HepG2 (cell line): ENCODE results near the gene CYRIA. TPM values are rescaled to one million over a fixed set of nuclear protein-coding genes. Genes with fewer than 3 reads are reported as not detected.

Source experiments
- ATAC-seq: fragments of 200-7000 bp; cut with Tn5 transposase; 3 replicates; pipeline ENCODE4 v1.9.1; 2020; ENCODE audit warnings: mild to moderate bottlenecking, moderate library complexity
- BruUV-seq: library from RNA; stranded (reverse); fragments of 400-500 nt; replicated peaks from 2 replicates; lab custom pipeline; 2021; lab: Mats Ljungman, UMichigan
- CTCF ChIA-PET: fragments of 300-600 bp; formaldehyde crosslinking; extraction: SDS; loops from one replicate; lab custom pipeline; 2021; ENCODE audit warnings: low total read pairs, inconsistent platforms, low intra/inter-chr PET ratio; lab: Yijun Ruan, JAX
- POLR2A ChIA-PET: fragments of 350-600 bp; sonication (Branson Sonifier 250); formaldehyde crosslinking; loops from one replicate; lab custom pipeline; 2020; ENCODE audit warnings: antibody characterized with exemption, inconsistent platforms; lab: Yijun Ruan, JAX
- DNase-seq: peaks from one replicate; pipeline ENCODE4 v3.0.0-alpha.2; 2015; ENCODE audit warnings: low spot score
- FAIRE-seq: peaks from 3 replicates; lab custom pipeline; 2011; peaks lifted over from hg19 to GRCh38; lab: Jason Lieb, UNC
- H2AFZ ChIP-seq: one replicate; pipeline ENCODE4 v1.6.1; 2011; ENCODE audit warnings: low read length, inconsistent platforms
- H3K27ac ChIP-seq: fragments of 300-600 bp; 3 replicates; pipeline ENCODE4 v1.8.0; 2011; ENCODE audit warnings: mixed run types, mild to moderate bottlenecking, mixed read lengths, low read length, inconsistent platforms; ENCODE audit not compliant: insufficient read depth; ENCODE audit errors: extremely low read length
- H3K27me3 ChIP-seq, 2 experiments: fragments of 200-600 bp in 1 of 2; 2 replicates in 1 of 2; 3 replicates in 1 of 2; pipeline versions ENCODE4 v1.6.0 to v1.8.0; 2011; ENCODE audit warnings: low read length in 2 of 2, mild to moderate bottlenecking in 2 of 2, moderate library complexity in 2 of 2, inconsistent platforms in 1 of 2; ENCODE audit not compliant: insufficient read depth in 2 of 2, control insufficient read depth in 1 of 2
- H3K36me3 ChIP-seq, 2 experiments: fragments of 200-600 bp in 1 of 2; replicated peaks in 1 of 2; 2 replicates in 1 of 2; 3 replicates in 1 of 2; pipeline versions ENCODE4 v1.5.1 to v1.8.0; 2011; ENCODE audit warnings: low read length in 2 of 2, inconsistent platforms in 1 of 2; ENCODE audit not compliant: insufficient read depth in 2 of 2, control insufficient read depth in 1 of 2
- H3K4me1 ChIP-seq: 2 replicates; pipeline ENCODE4 v1.5.1; 2012; ENCODE audit warnings: low read length, inconsistent platforms; ENCODE audit not compliant: insufficient read depth
- H3K4me2 ChIP-seq: 2 replicates; pipeline ENCODE4 v1.6.0; 2011; ENCODE audit warnings: low read depth, low read length, inconsistent platforms
- H3K4me3 ChIP-seq, 3 experiments: fragments of 200-600 bp in 1 of 3; sonication (generic), shearing (Covaris generic) in 1 of 3; replicated peaks in 1 of 3; 2 replicates each; pipeline ENCODE4 v1.5.1; 2011 to 2016; ENCODE audit warnings: low read length in 3 of 3, inconsistent platforms in 2 of 3, low read depth in 2 of 3, mild to moderate bottlenecking in 2 of 3, control low read depth in 1 of 3, mixed read lengths in 1 of 3; ENCODE audit not compliant: insufficient read depth in 1 of 3
- H3K79me2 ChIP-seq: one replicate; pipeline ENCODE4 v1.6.1; 2011; ENCODE audit warnings: low read length, inconsistent platforms; ENCODE audit not compliant: insufficient read depth
- H3K9ac ChIP-seq: 2 replicates; pipeline ENCODE4 v1.6.0; 2011; ENCODE audit warnings: mild to moderate bottlenecking, low read depth, low read length, inconsistent platforms; ENCODE audit not compliant: insufficient read depth
- H3K9me3 ChIP-seq: 2 replicates; pipeline ENCODE4 v1.5.1; 2012; ENCODE audit warnings: mild to moderate bottlenecking, low read length
- H4K20me1 ChIP-seq: 2 replicates; pipeline ENCODE4 v1.6.0; 2011; ENCODE audit warnings: inconsistent platforms, mild to moderate bottlenecking, low read length, moderate library complexity; ENCODE audit not compliant: insufficient read depth
- CEBPB ChIP-seq: IDR thresholded peaks from 2 replicates; pipeline ENCODE4 v1.6.1; 2011; ENCODE audit warnings: low read depth, low read length, improper control_type of control experiment, borderline replicate concordance
- CTCF ChIP-seq: sonication (generic); formaldehyde crosslinking; IDR thresholded peaks from 2 replicates; pipeline ENCODE4 v1.5.0; 2020; ENCODE audit warnings: mild to moderate bottlenecking, missing genetic modification reagents, moderate library complexity
- HNF4A ChIP-seq: sonication (generic); formaldehyde crosslinking; IDR thresholded peaks from 2 replicates; pipeline ENCODE4 v1.4.0; 2020; ENCODE audit warnings: missing genetic modification reagents
- MZF1 ChIP-seq: sonication (generic); formaldehyde crosslinking; IDR thresholded peaks from 2 replicates; pipeline ENCODE4 v1.8.1; 2023; ENCODE audit warnings: mild to moderate bottlenecking, missing genetic modification reagents, borderline replicate concordance
- ZHX1 ChIP-seq: sonication (generic); formaldehyde crosslinking; IDR thresholded peaks from 2 replicates; pipeline ENCODE4 v1.8.1; 2022; ENCODE audit warnings: low read depth, mild to moderate bottlenecking, missing genetic modification reagents
- ZNF253 ChIP-seq: sonication (generic); formaldehyde crosslinking; IDR thresholded peaks from 2 replicates; pipeline ENCODE4 v1.8.0; 2022; ENCODE audit warnings: mild to moderate bottlenecking, missing genetic modification reagents, borderline replicate concordance
- ZNF350 ChIP-seq: sonication (generic); formaldehyde crosslinking; IDR thresholded peaks from 2 replicates; pipeline ENCODE4 v1.4.0; 2020; ENCODE audit warnings: mild to moderate bottlenecking, low read depth, missing genetic modification reagents, borderline replicate concordance
- WGBS: methylation state at CpG from one replicate; pipeline ENCODE4 v1.1.6; 2017; ENCODE audit warnings: low lambda C conversion rate; 5-methylcytosine and 5-hydroxymethylcytosine counted together
- in situ Hi-C: cut with HindIII; loops from 2 replicates; pipeline ENCODE4 v1.10.0; 2017; ENCODE audit warnings: low pct_unique_long_range_greater_than_20kb; ENCODE audit not compliant: extremely low pct_ligation_motif_present
- intact Hi-C: fragments of 100-400 bp; cut with micrococcal nuclease; formaldehyde crosslinking; loops from one replicate; pipeline ENCODE4 v1.10.0; 2022; ENCODE audit not compliant: unreplicated experiment
- polyA plus RNA-seq, 8 experiments: library from polyadenylated mRNA; depleted of rRNA in 3 of 8; stranded (reverse) in 7 of 8; unstranded in 1 of 8; fragments of >200 nt; fragmentation: Illumina TruSeq in 4 of 8; extraction: Trizol in 4 of 8; gene quantifications; 2 replicates each; pipeline versions ENCODE4 v1.2.1 to v1.2.3, GENCODE V29; 2011 to 2016; ENCODE audit warnings: low read depth in 4 of 8, missing spikeins in 1 of 8, mixed read lengths in 1 of 8; ENCODE audit not compliant: insufficient read depth in 1 of 8
- total RNA-seq, 5 experiments: library from RNA; depleted of rRNA; stranded (reverse); fragments of >200 nt; fragmentation: Illumina TruSeq; extraction: Trizol; gene quantifications; 2 replicates each; pipeline ENCODE4 v1.2.3, GENCODE V29; 2016; ENCODE audit warnings: low read depth in 1 of 5
- TF ChIP-seq, protein P1 (sequence below), 2 experiments: fragments of 450-650 bp in 1 of 2; sonication (generic) in 1 of 2; formaldehyde crosslinking; IDR thresholded peaks; 2 replicates each; pipeline versions ENCODE4 v1.5.0 to v1.8.0; 2020 to 2022; ENCODE audit warnings: mild to moderate bottlenecking in 1 of 2, missing genetic modification reagents in 1 of 2

Gene CYRIA
- total and polyA plus RNA-seq, 2 of the 13 experiments (the other 11 are each of a cell fraction or from before 2014, with no cell fraction given), result 0.09 TPM; not detected in 1

DNA sequence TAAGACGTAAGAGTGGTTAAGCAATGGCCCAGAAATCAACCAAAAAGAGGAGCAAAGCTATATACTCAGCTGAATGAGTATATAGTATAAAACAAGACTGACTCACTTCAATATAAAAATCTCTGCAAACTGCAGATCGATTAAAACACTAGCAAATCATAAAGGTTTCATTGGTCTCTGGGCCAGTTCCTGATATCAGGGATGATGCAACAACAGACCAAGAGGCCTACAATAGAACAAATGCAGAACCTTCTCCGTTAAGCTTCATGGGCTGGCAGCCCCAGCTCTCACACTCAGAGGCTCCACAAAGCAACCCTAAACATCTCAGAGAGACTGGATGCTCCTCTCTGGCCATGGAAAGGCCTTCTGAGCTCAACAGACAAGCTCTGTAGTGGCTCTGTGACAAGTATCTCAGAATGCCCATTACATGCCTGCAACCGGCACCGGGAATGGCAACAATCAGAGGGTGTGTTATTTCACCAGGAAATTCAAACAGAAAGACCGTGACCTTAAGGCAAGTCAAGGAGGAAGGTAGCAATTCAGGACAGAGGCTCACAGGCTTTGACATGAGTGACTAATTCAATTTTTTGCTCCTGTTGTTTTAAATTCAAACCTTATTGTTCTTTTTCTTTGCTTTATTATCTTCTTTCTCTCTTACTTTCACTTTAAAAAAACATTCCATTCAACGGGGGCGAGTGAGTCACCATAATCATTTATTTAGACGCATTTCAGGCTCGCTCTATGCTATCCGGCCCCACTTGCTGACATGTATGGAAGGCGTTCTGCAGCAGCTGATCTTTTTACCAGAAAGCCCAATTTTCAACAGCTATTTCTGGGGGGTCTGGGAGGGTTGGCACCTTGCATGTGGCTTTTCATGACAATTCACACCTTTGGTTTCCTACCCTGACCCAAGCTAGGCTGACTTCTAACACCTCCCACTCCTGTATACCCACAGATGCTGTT, 15.1 kb downstream of the CYRIA start:
- Histone ChIP-seq H3K4me2 (no peak overlapping the region), H3K27me3 (no peaks in the 10 kb centered on the region; a peak in 1 of 5 replicates), H3K79me2 (no peaks in the 10 kb centered on the region), H3K27ac (no peak overlapping the region), H4K20me1 (no peaks in the 10 kb centered on the region), H3K4me1 (peaks cover 13% of the 10 kb centered on the region), H3K9me3 (no peaks in the 10 kb centered on the region), H3K9ac (no peak overlapping the region)
- DNase-seq (no peak), ATAC-seq (no peak)
- POLR2A ChIA-PET, result no interaction called here
- intact Hi-C loops, result no loop called here
- WGBS, result 63% methylated on average over 12 of the region's 12 CpGs
- TF ChIP-seq ZHX1 (CRISPR knock-in tag) (no peak), CEBPB (0 out of 2 replicates have a peak, but pooled peaks have one; percentile 32), ZNF350 (CRISPR knock-in tag) (no peak), CTCF (no peak), HNF4A (CRISPR knock-in tag) (no peak), MZF1 (CRISPR knock-in tag) (no peak), ZNF253 (CRISPR knock-in tag) (no peak)
- TF ChIP-seq, protein P1, sequence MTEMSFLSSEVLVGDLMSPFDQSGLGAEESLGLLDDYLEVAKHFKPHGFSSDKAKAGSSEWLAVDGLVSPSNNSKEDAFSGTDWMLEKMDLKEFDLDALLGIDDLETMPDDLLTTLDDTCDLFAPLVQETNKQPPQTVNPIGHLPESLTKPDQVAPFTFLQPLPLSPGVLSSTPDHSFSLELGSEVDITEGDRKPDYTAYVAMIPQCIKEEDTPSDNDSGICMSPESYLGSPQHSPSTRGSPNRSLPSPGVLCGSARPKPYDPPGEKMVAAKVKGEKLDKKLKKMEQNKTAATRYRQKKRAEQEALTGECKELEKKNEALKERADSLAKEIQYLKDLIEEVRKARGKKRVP (CRISPR knock-in tag; IDR thresholded peaks at IDR 0.05), result peak in 1 of 2 experiments; percentile 46; a peak in 1 of 4 replicates
- TF ChIP-seq, all 625 proteins: peak for 2
- Histone ChIP-seq H2AFZ (no peak overlapping the region), H3K4me3 (no peak overlapping the region), H3K36me3 (no peaks in the 10 kb centered on the region)
- no peak for FAIRE-seq
- BruUV-seq, result no TSS peak
- in situ Hi-C loops, result no loop called here
- CTCF ChIA-PET, result no interaction called here
